ENCODE measurements around the gene PPP6R3. TPM values are rescaled to one million over a fixed set of nuclear protein-coding genes. Genes with fewer than 3 reads are reported as not detected.

PPP6R3 gene
- total and polyA plus RNA-seq, 10 of the 15 experiments (the other 5 are each of a cell fraction or from before 2014, with no cell fraction given), result 12.4 to 123 (median 74.1) TPM

GRCh38 chr11:68565768-68566167, 105.2 kb downstream of the PPP6R3 start:
- BruUV-seq (replicated peaks), result no TSS peak

More at GRCh38 chr11:68565768-68566167, 105.2 kb downstream of the PPP6R3 start:
- H3K27me3 ChIP-seq (replicated peaks in 1 of 2; ENCODE audit: control insufficient read depth in 2 of 2, insufficient read depth in 2 of 2, low read length in 1 of 2), result no peaks in the 10 kb centered on the region
- ChIA-PET CTCF (interaction anchor here (3.3 kb wide), 1 partner anchor 18 kb away, joined by 13 read pairs; no protein-coding TSS in a partner anchor), POLR2A (no interaction called here), SMC1A (ENCODE audit: uncharacterized antibody, unreplicated experiment) (interaction anchor here (1.1 kb wide), 1 partner anchor 9 kb away, joined by 3 read pairs; no protein-coding TSS in a partner anchor), RAD21 (ENCODE audit: unreplicated experiment) (no interaction called here)
- in situ Hi-C loops (cut with MboI), result no loop called here
- TF ChIP-seq E4F1 (IDR thresholded peaks at IDR 0.05; ENCODE audit: borderline replicate concordance, partially characterized antibody), result no peak
- TF ChIP-seq NR2C2 (IDR thresholded peaks at IDR 0.05; ENCODE audit: borderline replicate concordance, control insufficient read depth, insufficient read length, low read depth), result no peak
- no peak for TF ChIP-seq USF2 (IDR thresholded peaks at IDR 0.05; ENCODE audit: borderline replicate concordance, low read depth, low read length)
- TF ChIP-seq TBL1XR1 (IDR thresholded peaks at IDR 0.05; ENCODE audit: low read depth, low read length), result no peak
- TF ChIP-seq SPI1 (IDR thresholded peaks at IDR 0.05; ENCODE audit: borderline replicate concordance, insufficient read depth, low read depth, low read length), result no peak
- TF ChIP-seq IRF4 (IDR thresholded peaks at IDR 0.05; ENCODE audit: low read depth, low read length), result no peak
- TF ChIP-seq CTCF (IDR thresholded peaks at IDR 0.05 in 2 of 3, conservative IDR thresholded peaks at IDR 0.05 in 1 of 3; ENCODE audit: control insufficient read depth in 2 of 3, extremely low read depth in 1 of 3, insufficient read depth in 1 of 3, low read depth in 3 of 3, low read length in 3 of 3), result no peak
- TF ChIP-seq ZZZ3 (IDR thresholded peaks at IDR 0.05; ENCODE audit: control insufficient read depth, insufficient read length, low read depth), result no peak
- no peak for TF ChIP-seq HDGF (IDR thresholded peaks at IDR 0.05)
- no peak for TF ChIP-seq KAT2A (conservative IDR thresholded peaks at IDR 0.05; ENCODE audit: control insufficient read depth, low read depth, low read length)
- no peak for TF ChIP-seq SREBF1 (IDR thresholded peaks at IDR 0.05; ENCODE audit: low read length)
- TF ChIP-seq TCF7 (IDR thresholded peaks at IDR 0.05; ENCODE audit: borderline replicate concordance), result no peak
- TF ChIP-seq IRF3 (IDR thresholded peaks at IDR 0.05), result no peak
- no peak for TF ChIP-seq E2F4 (IDR thresholded peaks at IDR 0.05; ENCODE audit: low read depth, low read length)
- TF ChIP-seq NRF1 (conservative IDR thresholded peaks at IDR 0.05; ENCODE audit: low read depth, low read length), result no peak
- TF ChIP-seq ZNF217 (IDR thresholded peaks at IDR 0.05), result no peak
- no peak for TF ChIP-seq SRF (IDR thresholded peaks at IDR 0.05; ENCODE audit: low read depth in 2 of 2, low read length in 2 of 2)
- TF ChIP-seq SP1 (IDR thresholded peaks at IDR 0.05; ENCODE audit: low read depth, low read length), result no peak
- no peak for TF ChIP-seq IKZF2 (IDR thresholded peaks at IDR 0.05)
- H3K4me1 ChIP-seq (ENCODE audit: control insufficient read depth, insufficient read depth, low read length), result peaks cover 3% of the 10 kb centered on the region
- DNase-seq (ENCODE audit: low read depth, low spot score) (no peak), FAIRE-seq (no peak), ATAC-seq (no peak)
- no peak overlapping the region for H2AFZ ChIP-seq (ENCODE audit: control insufficient read depth, low read depth, low read length)
- intact Hi-C loops (cut with micrococcal nuclease; ENCODE audit: unreplicated experiment), result no loop called here
- 80% methylated on average over 5 of the region's 5 CpGs for WGBS (ENCODE audit: insufficient coverage, insufficient replicate concordance, low lambda C conversion rate, missing lambda C conversion rate)
- H4K20me1 ChIP-seq (ENCODE audit: control insufficient read depth, insufficient read depth), result no peaks in the 10 kb centered on the region
- H3K9me3 ChIP-seq (replicated peaks; ENCODE audit: control insufficient read depth, insufficient read depth, low read length), result no peaks in the 10 kb centered on the region
- no peak overlapping the region for H3K4me3 ChIP-seq
- no peaks in the 10 kb centered on the region; the same call in none of the 2 replicates for H3K79me2 ChIP-seq (ENCODE audit: control insufficient read depth, insufficient read depth, low read length)
- H3K36me3 ChIP-seq (ENCODE audit: control insufficient read depth in 2 of 2, insufficient read depth in 2 of 2, low read length in 1 of 2), result peaks cover 9 to 40% of the 10 kb centered on the region in 2 experiments
- no peak overlapping the region for H3K27ac ChIP-seq (ENCODE audit: control insufficient read depth, insufficient read depth)
- no peak overlapping the region for H3K4me2 ChIP-seq (ENCODE audit: control insufficient read depth, insufficient read depth)
- H3K9ac ChIP-seq (ENCODE audit: control insufficient read depth, insufficient read depth, low read length), result no peak overlapping the region
